Measurements from ENCODE around the gene BIRC3.
A peak's percentile ranks its signal among the peaks of the same experiment; 100 is the strongest.

Gene BIRC3

GRCh38 chr11:102317099-102317767 is at the start of gene BIRC3:
Gene BIRC3 (plus strand): TSS chr11:102317484. CDS start chr11:102324510, 7,026 bp downstream.
- peak; percentile 86 for DNase-seq

GRCh38 chr11:102267609-102268008 is 49.7 kb upstream of the BIRC3 start:
- no peak for DNase-seq

- peak; percentile 59 for DNase-seq
These were observed 49.0 kb upstream of the BIRC3 start for GRCh38 chr11:102268083-102268984.

GRCh38 chr11:102268985-102269470 is 48.3 kb upstream of the BIRC3 start:
- DNase-seq = no peak

GRCh38 chr11:102269927-102270326 is 47.4 kb upstream of the BIRC3 start:
- no peak for DNase-seq

- no peak for DNase-seq
These were observed 45.0 kb upstream of the BIRC3 start for GRCh38 chr11:102272047-102272824.

- no peak for DNase-seq
These were observed 42.7 kb upstream of the BIRC3 start for GRCh38 chr11:102274628-102275027.

- no peak for DNase-seq
These were observed 40.9 kb upstream of the BIRC3 start for GRCh38 chr11:102276362-102276761.

- no peak for DNase-seq
These were observed 40.5 kb upstream of the BIRC3 start for GRCh38 chr11:102276783-102277182.

- no peak for DNase-seq
These were observed 37.6 kb upstream of the BIRC3 start for GRCh38 chr11:102279641-102280170.

GRCh38 chr11:102280245-102280833 is 36.9 kb upstream of the BIRC3 start:
- DNase-seq = no peak

- DNase-seq = no peak
These were observed 34.2 kb upstream of the BIRC3 start for GRCh38 chr11:102283116-102283485.

GRCh38 chr11:102284008-102284407 is 33.3 kb upstream of the BIRC3 start:
- no peak for DNase-seq

GRCh38 chr11:102286292-102286691 is 31.0 kb upstream of the BIRC3 start:
- DNase-seq = no peak

- peak; percentile 44 for DNase-seq
These were observed 29.1 kb upstream of the BIRC3 start for GRCh38 chr11:102287964-102288724.

GRCh38 chr11:102288725-102289083 is 28.6 kb upstream of the BIRC3 start:
- DNase-seq = no peak

GRCh38 chr11:102289592-102289991 is 27.7 kb upstream of the BIRC3 start:
- DNase-seq = no peak

- DNase-seq = no peak
These were observed 25.5 kb upstream of the BIRC3 start for GRCh38 chr11:102291831-102292230.

- no peak for DNase-seq
These were observed 24.4 kb upstream of the BIRC3 start for GRCh38 chr11:102292933-102293332.

- no peak for DNase-seq
These were observed 23.2 kb upstream of the BIRC3 start for GRCh38 chr11:102293873-102294601.

- DNase-seq = no peak
These were observed 22.2 kb upstream of the BIRC3 start for GRCh38 chr11:102295045-102295444.

Data from NCI-H1417 treated with DMSO at 0.1 percent for 48 hours (cell line).